ENCODE measurements around the gene KIRREL2. TPM values are rescaled to one million over a fixed set of nuclear protein-coding genes. Genes with fewer than 3 reads are reported as not detected.
"Not testable (repeated sequence)": the region's sequence is repeated elsewhere in the genome, so short reads cannot be mapped to it uniquely, and the experiment has no call there.

The KIRREL2 gene
- total RNA-seq, 1 donor from 2014 or later, result 2.1 TPM

DNA sequence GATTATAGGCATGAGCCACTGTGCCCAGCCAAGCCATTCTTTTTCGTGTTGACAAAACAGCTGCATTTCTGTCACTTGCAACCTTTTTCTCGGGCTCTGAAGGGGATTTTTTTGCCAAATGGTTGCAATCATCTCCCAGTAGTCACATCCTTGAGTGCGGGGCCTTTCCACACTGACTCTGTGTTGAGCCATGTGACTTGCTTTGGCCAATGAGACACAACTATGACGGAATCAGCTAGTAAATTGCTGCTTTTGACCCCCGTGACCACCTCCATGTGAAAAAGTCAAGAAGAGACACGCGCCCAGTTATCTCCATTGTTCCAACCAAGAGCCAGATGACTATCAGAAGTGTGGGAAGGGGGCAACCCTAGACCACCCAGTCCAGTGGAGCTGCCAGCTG lies 22.7 kb upstream of the KIRREL2 start:
- Mint-ChIP-seq H3K9me3 (no peaks in the 10 kb centered on the region), H3K4me1 (no peaks in the 10 kb centered on the region), H3K36me3 (ENCODE audit: low read depth) (no peaks in the 10 kb centered on the region), H3K27me3 (peaks cover 11% of the 10 kb centered on the region), H3K4me3 (no peak overlapping the region), H3K27ac (no peak overlapping the region)
- no peak for DNase-seq
- intact Hi-C loops (cut with micrococcal nuclease), result no loop called here

DNA sequence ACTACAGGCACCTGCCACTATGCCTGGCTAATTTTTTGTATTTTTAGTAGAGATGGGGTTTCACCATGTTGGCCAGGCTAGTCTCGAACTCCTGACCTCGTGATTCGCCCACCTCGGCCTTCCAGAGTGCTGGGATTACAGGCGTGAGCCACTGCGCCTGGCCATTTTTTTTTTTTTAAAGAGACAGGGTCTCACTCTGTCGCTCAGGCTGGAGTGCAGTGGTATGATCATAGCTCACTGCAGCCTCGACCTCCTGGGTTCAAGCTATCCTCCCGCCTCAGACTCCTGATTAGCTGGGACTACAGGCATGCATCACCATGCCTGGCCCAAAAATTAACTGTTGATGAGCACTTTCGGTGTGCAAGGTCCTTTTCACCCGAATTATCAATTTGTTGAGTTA lies 20.6 kb upstream of the KIRREL2 start:
- intact Hi-C loops (cut with micrococcal nuclease); H3K4me3 Mint-ChIP-seq; H3K4me1 Mint-ChIP-seq; H3K9me3 Mint-ChIP-seq; H3K36me3 Mint-ChIP-seq (ENCODE audit: low read depth); DNase-seq; H3K27ac Mint-ChIP-seq: not testable (repeated sequence)
- H3K27me3 Mint-ChIP-seq, result peaks cover 11% of the 10 kb centered on the region

DNA sequence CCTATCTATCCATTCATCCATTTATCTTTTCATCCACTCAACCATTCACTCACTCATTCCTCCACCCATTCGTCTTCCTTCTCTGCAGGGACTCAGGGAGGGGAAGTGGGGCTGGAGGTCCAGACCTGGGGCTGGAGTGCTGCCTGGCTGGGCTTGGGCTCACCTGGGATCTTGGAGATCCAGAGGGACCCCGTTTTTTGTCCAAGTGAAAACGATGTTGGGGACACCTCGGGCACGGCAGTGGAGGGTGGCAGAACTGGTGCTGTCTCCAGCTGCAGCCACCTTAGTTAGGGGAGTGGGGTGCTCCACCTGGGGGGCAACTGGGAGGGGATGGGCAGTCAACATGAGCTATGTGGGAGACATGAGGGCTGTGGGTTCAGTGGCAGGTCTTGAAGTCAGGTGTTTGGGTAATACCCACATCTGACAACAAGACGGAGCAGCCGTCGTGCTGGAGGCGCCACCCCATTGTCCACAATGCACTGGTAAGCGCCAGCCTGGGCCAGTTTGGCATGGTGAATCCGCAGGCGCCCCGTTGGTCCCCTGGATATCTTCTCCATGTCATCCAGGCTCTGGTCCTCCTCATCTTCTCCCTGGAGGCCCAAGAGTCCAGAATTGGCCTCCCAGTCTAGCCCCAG lies 14.6 kb upstream of the KIRREL2 start:
- intact Hi-C loops (cut with micrococcal nuclease), result no loop called here
- no peak overlapping the region for H3K4me3 Mint-ChIP-seq
- no peak overlapping the region for H3K27ac Mint-ChIP-seq
- no peak for DNase-seq
- peaks cover 12% of the 10 kb centered on the region for H3K4me1 Mint-ChIP-seq
- H3K9me3 Mint-ChIP-seq, result no peaks in the 10 kb centered on the region
- H3K36me3 Mint-ChIP-seq (ENCODE audit: low read depth), result no peaks in the 10 kb centered on the region
- peaks cover 41% of the 10 kb centered on the region for H3K27me3 Mint-ChIP-seq

DNA sequence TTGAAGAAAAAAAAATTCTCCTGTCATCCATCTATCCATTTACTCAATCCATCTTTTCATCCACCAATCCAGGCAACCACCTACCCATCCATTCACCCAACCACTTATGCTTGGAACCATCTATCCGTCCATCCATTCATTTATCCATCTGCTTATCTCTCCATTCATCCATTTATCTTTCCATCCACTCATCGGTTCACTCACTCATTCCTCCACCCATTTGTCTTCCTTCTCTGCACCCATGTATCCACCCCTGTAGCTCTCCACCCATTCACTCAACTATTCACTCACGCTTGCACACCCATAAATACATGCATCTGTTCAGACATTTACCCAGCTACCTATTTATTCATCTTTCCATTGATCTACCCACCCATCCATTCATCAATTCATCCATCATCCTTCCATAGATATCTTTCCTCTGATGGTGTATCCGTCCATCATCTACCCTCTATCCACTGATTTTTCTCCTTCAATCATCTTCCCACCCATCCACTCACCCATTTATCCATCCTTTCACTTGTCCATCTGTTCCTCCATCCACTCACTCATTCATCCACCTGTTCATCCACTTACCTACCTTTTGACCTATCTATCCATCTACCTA lies 13.9 kb upstream of the KIRREL2 start:
- H3K9me3 Mint-ChIP-seq, result no peaks in the 10 kb centered on the region
- peaks cover 42% of the 10 kb centered on the region for H3K27me3 Mint-ChIP-seq

DNA sequence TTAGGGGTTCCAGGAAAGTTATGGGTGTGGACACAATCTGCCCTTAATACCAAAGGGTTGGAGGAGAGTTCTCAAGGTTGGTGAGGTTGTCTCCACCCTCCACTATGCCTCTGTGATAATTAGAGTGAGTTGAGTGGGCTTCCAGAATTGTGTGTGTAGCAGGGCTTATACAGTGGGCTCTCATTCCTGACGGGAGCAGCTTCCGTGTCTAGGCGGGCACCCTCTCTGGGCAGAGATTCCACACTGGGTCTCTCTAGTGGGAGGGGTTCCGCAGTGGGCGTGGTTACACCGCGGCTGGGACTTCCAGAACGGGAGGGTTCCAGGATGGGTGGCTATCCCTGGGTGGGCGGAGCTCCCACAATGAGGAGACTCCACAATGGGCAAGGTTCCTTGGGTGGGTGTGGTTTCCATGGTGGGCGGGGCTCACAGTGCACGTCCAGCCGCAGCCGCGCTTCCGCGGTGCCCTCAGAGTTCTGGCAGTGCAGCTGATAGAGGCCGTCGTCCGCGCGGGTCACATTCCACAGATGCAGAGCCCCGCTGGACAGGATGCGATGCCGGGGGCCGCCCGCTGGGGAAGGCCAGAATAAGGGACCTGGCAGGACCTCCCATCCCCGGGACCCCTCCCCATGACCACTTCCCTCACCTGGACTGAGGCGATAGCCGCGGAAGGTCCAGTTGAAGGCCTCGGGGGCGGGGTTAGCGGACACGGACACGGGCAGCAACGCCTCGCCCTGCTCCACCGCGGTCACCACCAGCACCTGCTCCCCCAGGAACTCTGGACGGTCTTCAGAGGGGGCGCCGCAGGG lies 12.8 kb upstream of the KIRREL2 start:
- intact Hi-C loops (cut with micrococcal nuclease), result no loop called here
- H3K4me3 Mint-ChIP-seq, result no peak overlapping the region
- no peaks in the 10 kb centered on the region for H3K36me3 Mint-ChIP-seq (ENCODE audit: low read depth)
- H3K27ac Mint-ChIP-seq, result no peak overlapping the region
- peaks cover 12% of the 10 kb centered on the region for H3K4me1 Mint-ChIP-seq
- H3K9me3 Mint-ChIP-seq, result no peaks in the 10 kb centered on the region
- peaks cover 48% of the 10 kb centered on the region for H3K27me3 Mint-ChIP-seq
- DNase-seq, result peak; percentile 65

More for the DNA sequence above, 13.9 kb upstream of the KIRREL2 start:
- Mint-ChIP-seq H3K4me1 (peaks cover 12% of the 10 kb centered on the region), H3K36me3 (ENCODE audit: low read depth) (no peaks in the 10 kb centered on the region), H3K27ac (no peak overlapping the region), H3K4me3 (no peak overlapping the region)
- no peak for DNase-seq
- intact Hi-C loops (cut with micrococcal nuclease), result no loop called here

DNA sequence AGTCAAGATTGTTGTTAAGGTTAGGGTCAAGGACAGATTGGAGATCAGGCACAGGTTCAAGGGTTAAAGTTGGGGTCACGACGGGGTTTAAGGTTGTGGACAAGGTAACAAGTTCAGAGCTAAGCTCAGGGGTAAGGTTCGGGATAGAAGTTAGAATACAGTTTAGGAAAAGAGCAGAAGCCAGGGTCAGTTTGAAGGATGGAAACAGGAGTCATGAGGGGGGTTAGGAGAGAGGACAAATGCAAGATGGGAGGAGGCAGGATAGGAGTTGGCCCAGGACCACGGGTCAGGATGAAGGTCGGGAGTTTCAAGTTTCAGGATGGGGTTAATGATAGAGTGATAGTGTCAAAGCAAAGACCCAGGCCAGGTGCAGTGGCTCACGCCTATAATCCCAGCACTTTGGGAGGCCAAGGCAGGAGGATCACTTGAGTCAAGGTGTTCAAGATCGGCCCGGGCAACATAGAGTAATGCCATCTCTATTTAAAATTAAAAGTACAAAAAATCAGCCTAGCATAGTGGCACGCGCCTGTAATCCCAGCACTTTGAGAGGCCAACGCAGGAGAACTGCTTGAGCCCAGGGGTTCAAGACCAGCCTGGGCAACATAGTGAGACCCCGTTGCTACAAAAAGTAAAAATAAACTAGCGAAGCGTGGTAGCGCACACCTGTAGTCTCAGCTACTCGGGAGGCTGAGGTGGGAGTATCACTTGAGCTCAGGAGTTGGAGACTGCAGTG lies 12.1 kb upstream of the KIRREL2 start:
- Mint-ChIP-seq H3K36me3 (ENCODE audit: low read depth) (no peaks in the 10 kb centered on the region), H3K4me3 (peak overlapping the region; percentile 66), H3K27me3 (peaks cover 51% of the 10 kb centered on the region), H3K4me1 (peaks cover 12% of the 10 kb centered on the region), H3K27ac (no peak overlapping the region), H3K9me3 (no peaks in the 10 kb centered on the region)
- DNase-seq, result no peak
- intact Hi-C loops (cut with micrococcal nuclease), result no loop called here

DNA sequence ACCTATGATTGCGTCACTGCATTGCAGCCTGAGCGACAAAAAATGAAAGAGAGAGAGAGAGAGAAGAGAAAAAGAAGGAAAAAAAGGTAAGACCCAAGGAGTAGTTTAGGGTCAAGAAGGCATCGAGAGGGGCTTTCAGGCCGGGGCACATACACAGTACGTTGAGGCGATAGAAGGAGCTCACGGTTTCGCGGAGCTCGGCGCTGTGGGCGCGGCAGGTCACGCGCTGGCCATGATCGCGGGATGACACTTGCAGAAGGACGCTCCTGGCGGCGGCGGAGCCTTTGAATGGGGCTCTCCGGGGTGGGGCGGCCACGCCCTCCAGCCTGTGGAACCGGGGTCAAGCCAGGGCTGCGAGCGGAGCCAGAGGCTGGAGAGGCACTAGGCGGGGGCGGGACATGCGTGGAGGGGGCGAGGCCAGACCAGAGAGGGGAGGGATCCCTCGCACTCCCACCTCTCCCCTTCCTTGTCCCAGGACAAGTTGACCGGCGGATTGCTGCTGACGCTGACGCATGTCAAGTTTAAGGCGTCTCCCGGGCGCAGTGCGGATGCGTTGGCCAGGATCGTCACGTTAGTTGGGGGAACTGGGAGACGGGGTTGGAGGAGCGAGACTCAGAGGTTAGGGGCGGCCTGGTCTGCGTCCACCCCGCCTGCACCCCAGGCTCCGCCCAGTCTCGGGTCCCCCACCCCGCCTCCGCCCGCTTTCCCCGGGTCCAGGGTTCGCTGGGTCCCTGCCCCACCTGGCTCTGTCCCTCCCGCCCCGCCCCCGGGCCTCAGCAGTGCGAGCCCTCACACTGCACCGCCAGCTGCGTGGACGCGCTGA lies 11.3 kb upstream of the KIRREL2 start:
- no peaks in the 10 kb centered on the region for H3K9me3 Mint-ChIP-seq
- intact Hi-C loops (cut with micrococcal nuclease), result no loop called here
- H3K4me1 Mint-ChIP-seq, result peaks cover 12% of the 10 kb centered on the region
- H3K4me3 Mint-ChIP-seq, result peak overlapping the region; percentile 66
- no peak overlapping the region for H3K27ac Mint-ChIP-seq
- no peaks in the 10 kb centered on the region for H3K36me3 Mint-ChIP-seq (ENCODE audit: low read depth)
- peaks cover 54% of the 10 kb centered on the region for H3K27me3 Mint-ChIP-seq
- DNase-seq, result peak; percentile 62

DNA sequence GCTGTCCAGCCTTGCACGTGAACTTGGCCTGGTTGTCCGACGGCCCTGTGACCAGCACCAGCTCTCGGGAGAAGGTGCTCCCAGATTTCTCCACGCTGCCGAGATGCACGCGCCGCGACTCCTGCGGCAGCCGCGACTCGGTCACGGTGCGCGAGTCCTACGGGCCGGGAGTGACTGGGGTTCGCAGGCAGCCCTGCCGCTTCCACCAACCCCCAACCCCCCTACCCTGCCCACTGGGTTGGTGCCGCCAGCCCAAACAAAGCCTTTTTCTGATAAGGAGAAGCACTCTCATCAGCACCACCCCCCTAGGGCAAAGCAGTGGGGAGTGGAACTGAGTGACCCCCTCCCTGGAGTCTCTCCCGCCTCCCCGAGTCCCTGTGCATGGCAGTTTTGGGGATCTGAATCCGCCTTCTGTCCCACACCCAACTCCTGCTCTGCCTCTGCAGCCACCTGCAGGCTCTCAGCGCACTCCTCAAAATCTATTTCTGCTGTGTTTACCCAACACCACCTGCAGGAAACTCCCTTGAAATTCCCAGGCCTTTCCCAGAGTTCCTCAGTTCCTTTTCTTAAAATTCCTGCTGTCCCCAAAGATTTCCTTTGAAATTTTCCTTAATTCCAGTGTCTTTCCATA lies 10.6 kb upstream of the KIRREL2 start:
- H3K27me3 Mint-ChIP-seq, result peaks cover 61% of the 10 kb centered on the region
- DNase-seq, result peak; percentile 58
- intact Hi-C loops (cut with micrococcal nuclease), result no loop called here
- H3K4me1 Mint-ChIP-seq, result peaks cover 12% of the 10 kb centered on the region
- no peaks in the 10 kb centered on the region for H3K36me3 Mint-ChIP-seq (ENCODE audit: low read depth)
- H3K27ac Mint-ChIP-seq, result no peak overlapping the region
- H3K9me3 Mint-ChIP-seq, result no peaks in the 10 kb centered on the region
- no peak overlapping the region for H3K4me3 Mint-ChIP-seq

DNA sequence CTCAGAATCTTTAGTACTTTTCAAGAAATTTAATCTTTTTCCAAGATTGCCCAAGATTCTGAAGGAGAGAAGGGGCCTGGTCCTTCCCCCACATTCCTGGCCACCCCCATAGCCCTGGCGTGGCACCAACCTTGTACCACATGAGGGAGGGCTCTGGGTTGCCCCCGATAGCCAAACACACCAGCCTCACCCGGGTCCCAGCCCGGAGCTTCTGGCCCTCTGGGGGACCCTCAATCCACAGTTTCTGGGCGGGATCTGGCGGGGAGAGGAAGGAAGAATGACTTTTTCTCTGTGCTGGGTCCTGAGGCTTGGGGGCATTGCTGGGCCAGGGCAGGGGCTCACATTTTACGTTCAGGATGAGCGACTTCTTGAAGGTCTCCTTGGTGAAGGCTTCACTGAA lies 8.8 kb upstream of the KIRREL2 start:
- H3K36me3 Mint-ChIP-seq (ENCODE audit: low read depth), result no peaks in the 10 kb centered on the region
- peaks cover 66% of the 10 kb centered on the region for H3K27me3 Mint-ChIP-seq

DNA sequence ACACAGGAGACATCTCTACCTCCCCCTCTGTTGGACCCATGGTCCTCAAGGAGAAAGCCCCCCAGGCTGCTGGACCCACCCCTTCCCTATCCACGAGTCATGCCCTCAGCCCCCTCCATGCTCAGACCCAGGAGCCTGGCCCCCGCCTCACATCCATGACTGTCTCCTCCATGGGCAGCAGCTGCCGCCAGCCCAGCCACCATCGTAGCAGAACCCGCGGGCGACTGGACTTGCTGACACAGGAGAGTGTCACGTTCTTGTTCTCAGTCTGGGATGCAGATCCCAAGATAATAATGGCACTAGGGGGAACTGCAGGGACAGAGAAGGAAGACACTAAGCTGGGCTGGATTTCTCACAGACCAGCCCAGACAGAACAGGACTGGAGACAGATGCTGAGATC lies 8.2 kb upstream of the KIRREL2 start:
- Mint-ChIP-seq H3K27me3 (peaks cover 64% of the 10 kb centered on the region), H3K4me3 (no peak overlapping the region), H3K4me1 (peaks cover 14% of the 10 kb centered on the region), H3K9me3 (no peaks in the 10 kb centered on the region), H3K27ac (no peak overlapping the region), H3K36me3 (ENCODE audit: low read depth) (no peaks in the 10 kb centered on the region)
- no peak for DNase-seq
- intact Hi-C loops (cut with micrococcal nuclease), result no loop called here

More for the DNA sequence above, 8.8 kb upstream of the KIRREL2 start:
- H3K9me3 Mint-ChIP-seq, result no peaks in the 10 kb centered on the region
- intact Hi-C loops (cut with micrococcal nuclease), result no loop called here
- H3K4me1 Mint-ChIP-seq, result peaks cover 12% of the 10 kb centered on the region
- DNase-seq, result no peak
- no peak overlapping the region for H3K27ac Mint-ChIP-seq
- H3K4me3 Mint-ChIP-seq, result no peak overlapping the region

DNA sequence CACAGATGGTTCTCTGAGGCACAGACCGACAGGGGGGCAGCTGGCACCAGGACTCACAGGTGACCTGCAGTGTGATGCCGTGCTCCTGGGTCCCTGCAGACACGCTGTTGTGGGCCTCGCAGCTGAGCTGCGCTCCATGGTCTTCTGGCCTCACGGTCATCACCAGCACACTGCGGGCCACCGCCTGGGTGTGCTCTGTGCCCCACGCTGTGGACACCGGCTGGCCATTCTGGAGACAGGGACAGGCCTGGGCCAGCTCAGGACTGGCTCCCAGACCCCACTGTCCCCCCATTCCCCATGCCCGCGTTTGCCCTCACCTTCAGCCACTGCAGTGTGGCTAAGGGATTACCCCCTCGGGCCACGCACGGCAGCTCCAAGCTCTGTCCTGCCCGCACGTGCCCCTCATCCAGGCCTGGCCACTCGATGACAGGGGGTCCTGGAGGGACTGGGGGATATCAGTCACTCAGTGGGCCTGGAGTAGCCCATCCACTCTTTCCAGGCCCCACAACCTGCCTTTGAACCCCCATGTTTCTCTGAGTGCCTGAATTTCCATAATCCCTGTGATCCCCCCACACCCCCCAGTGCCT lies 7.7 kb upstream of the KIRREL2 start:
- no peaks in the 10 kb centered on the region for H3K36me3 Mint-ChIP-seq (ENCODE audit: low read depth)
- H3K27ac Mint-ChIP-seq, result no peak overlapping the region
- H3K4me3 Mint-ChIP-seq, result no peak overlapping the region
- H3K4me1 Mint-ChIP-seq, result peaks cover 14% of the 10 kb centered on the region
- intact Hi-C loops (cut with micrococcal nuclease), result no loop called here
- no peaks in the 10 kb centered on the region for H3K9me3 Mint-ChIP-seq
- peaks cover 59% of the 10 kb centered on the region for H3K27me3 Mint-ChIP-seq
- no peak for DNase-seq

DNA sequence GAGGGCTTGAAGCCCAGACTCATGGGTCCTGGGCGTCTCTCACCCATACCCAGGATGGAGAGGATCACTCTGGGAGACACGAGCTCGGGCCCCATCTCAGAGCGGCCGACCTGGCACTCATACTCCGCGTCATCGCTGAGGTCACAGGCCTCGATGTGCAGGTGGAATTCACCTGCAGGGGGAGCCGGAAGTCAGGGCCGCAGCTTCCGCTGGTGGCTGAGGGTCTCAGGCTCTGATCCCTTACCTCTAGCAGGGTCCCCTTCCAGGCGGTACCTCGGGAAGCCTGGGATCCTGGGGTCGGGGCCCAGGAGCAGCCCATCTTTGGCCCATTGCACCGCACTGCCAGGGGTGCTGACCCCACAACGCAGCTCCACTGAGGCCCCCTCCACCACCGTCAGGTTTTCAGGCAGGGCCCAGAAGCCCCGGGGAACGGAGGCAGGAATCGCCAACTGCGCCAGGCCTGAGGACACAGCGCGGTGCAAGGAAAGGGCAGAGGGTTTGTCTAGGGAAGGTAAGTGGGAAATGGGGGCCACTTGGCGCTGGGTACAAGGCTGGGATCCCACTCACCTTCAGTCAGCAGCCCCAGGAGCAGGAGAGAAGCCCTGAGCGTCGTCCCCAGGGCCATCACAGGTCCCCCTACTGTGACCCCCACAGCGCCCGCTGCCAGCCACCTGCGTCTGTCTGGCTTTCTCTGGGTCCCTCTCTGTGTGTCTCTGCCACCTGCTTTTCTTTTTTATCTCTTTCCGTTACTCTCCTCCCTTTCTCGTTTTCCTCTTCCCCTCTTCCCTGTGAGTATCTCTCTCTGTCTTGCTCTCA lies 5.3 kb upstream of the KIRREL2 start:
- Mint-ChIP-seq H3K27me3 (peaks cover 54% of the 10 kb centered on the region), H3K4me3 (no peak overlapping the region), H3K9me3 (no peaks in the 10 kb centered on the region), H3K36me3 (ENCODE audit: low read depth) (no peaks in the 10 kb centered on the region), H3K27ac (no peak overlapping the region), H3K4me1 (peaks cover 6% of the 10 kb centered on the region)
- intact Hi-C loops (cut with micrococcal nuclease), result no loop called here
- DNase-seq, result no peak

All from activated CD4-positive, alpha-beta T cell treated with anti-CD3 and anti-CD28 coated beads, Interleukin-2, amount 10 ng/mL, durations not matched to agents 24 days and 14 days (primary cell).